HG03558 (cell line): Measurements from ENCODE around the gene NRDE2.

ENCODE experiments used
- ATAC-seq: cut with Tn5 transposase; IDR thresholded peaks from one replicate; pipeline ENCODE4 v1.9.1; 2021; ENCODE audit warnings: moderate number of reproducible peaks; ENCODE audit not compliant: unreplicated experiment; ENCODE audit errors: extremely low read depth

NRDE2 gene

GRCh38 chr14:90297876-90298629, 33.7 kb downstream of the NRDE2 start:
- ATAC-seq: no peak

DNA sequence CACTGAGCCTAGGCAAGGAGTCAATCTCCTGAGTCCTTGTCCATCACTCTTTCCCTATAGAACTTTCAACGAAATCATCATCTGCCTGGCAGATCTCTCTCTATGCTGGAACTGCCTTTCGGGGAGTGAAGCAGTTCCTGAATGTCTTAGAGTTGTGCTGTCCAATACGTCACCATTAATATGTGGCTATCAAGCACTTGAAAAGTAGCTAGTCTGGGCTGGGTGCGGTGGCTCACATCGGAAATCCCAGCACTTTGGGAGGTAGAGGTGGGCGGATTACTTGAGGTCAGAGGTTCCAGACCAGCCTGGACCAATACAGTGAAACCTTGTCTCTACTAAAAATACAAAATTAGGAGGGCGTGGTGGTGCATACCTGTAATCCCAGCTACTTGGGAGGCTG, 35.1 kb downstream of the NRDE2 start:
- ATAC-seq: no peak

DNA sequence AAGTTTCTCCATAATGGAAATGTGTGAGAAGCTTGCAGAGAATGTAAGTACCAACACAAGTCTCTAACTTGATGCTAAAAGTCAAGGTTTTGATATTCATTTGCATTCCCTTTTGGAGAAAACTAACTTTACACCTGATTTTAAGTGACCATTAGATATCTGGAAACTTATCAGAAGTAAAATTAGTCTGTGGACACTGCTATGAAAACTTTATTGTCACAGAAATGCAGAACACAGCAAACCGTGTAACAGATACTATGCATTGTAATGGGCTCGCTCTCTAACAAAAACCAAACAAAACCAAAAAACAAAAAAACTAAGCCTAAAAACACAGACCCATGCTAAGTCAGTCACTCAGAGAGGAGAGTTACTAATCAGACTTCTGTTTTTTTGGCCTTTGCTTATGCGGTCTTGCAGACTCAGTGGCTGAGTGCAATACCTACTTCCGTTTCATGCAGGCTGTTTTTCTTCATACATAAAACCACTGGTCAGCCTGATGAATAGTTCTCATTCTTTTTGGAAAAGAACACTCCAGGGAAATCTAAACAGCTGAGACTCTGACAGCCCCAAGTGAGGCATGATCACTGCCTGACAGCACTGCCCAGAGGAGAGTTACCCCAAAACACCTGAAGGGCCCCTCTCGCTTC, 35.7 kb downstream of the NRDE2 start:
- no peak for ATAC-seq

DNA sequence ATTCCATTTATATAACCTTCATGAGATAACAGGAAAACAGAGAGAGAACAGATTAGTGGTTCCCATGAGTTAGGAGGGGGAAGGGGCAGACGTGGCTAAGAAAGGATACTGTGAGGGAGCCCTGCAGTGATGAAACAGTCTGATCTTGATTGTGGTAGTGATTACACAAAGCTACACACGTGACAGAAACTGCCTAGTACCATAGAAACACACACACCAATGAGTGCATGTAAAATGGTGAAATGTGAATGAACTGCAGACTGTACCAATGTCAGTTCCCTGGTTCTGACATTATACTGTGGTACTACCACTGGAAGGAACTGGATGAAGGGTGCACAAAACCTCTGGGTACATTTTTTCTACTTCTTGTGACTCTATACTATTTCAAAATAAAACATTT, 36.9 kb downstream of the NRDE2 start:
- ATAC-seq: no peak

- no peak for ATAC-seq
These were observed 37.7 kb downstream of the NRDE2 start for GRCh38 chr14:90293766-90294730.

GRCh38 chr14:90291699-90292098, 40.0 kb downstream of the NRDE2 start:
- ATAC-seq: no peak

- no peak for ATAC-seq
These were observed 41.3 kb downstream of the NRDE2 start for GRCh38 chr14:90290337-90291011.

GRCh38 chr14:90288651-90289355, 42.9 kb downstream of the NRDE2 start:
- ATAC-seq: peak; percentile 77

GRCh38 chr14:90287791-90288190, 44.0 kb downstream of the NRDE2 start:
- no peak for ATAC-seq

DNA sequence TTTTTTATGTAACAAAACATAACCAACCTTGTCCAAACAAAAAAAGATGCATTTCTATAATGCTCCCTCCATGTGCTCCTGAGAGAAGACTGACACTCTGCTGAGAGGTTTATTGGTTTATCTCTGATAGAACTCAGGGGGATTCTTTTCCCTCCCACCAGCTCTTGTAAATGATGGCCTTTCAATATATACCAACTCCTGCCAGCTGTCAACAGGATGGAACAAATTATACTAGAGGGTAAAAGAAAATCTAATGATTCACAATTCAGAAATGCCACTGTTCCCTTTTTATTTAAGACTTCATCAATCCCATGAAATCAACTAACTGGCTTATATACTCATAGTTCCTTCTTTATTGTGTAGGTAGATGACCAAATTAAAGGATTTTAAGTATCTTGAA, 50.0 kb downstream of the NRDE2 start:
- no peak for ATAC-seq

DNA sequence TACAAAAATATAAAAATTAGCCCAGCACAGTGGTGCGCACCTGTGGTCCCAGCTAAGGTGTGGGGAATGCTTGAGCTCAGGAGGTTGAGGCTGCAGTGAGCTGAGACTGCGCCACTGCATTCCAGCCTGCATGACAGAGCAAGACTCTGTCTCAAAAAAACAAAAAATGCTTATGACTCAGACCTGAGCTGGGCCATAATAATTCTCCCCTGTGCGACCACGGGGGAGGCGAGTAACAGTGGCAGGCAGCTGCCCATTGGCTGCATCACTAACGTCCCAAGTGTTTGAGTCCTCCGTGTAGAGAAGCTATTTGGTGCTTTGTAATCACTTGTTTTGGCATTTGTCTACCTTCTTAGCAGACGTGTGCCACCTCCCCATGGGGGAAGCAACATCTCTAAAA, 50.5 kb downstream of the NRDE2 start:
- no peak for ATAC-seq

GRCh38 chr14:90280096-90280495, 51.6 kb downstream of the NRDE2 start:
- ATAC-seq: no peak

GRCh38 chr14:90278199-90279175, 53.3 kb downstream of the NRDE2 start:
- ATAC-seq: no peak

GRCh38 chr14:90277581-90278198, 54.1 kb downstream of the NRDE2 start:
- no peak for ATAC-seq

DNA sequence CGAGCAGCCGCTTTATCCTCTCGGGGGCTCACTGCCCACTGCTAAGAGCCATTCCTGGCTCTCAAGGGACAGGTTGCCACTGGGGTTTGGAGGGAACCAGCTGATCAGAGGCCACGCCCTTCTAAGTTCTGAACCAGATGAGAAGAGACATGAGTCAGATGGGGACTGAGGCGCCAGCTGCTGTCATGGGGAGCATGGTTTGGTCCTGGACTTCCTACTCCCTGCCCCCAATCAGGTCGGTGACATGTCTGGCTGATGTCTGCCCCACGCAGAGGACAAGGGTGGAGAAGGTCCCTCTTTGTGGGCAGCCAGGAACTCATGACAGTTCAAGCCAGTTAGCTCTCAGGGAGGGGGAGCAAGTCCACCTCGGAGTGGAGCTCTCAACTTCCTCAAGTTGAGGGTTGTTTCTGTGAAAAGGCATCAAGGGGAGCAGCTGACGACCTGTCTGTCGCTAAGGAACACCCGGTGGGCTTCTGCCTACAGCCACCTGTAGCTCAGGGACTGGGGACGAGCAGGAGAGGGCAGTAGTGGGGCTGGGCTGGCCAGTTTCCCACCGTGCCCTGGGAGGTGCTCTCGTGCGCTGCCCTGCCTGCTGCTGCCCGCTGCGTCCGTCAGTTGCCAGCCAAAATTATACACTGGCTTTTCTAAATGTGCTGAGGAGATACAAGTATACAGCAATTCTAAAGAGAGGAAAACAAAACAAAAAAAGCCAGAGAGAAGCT, 54.9 kb downstream of the NRDE2 start:
- no peak for ATAC-seq

GRCh38 chr14:90275820-90276219, 55.9 kb downstream of the NRDE2 start:
- no peak for ATAC-seq

DNA sequence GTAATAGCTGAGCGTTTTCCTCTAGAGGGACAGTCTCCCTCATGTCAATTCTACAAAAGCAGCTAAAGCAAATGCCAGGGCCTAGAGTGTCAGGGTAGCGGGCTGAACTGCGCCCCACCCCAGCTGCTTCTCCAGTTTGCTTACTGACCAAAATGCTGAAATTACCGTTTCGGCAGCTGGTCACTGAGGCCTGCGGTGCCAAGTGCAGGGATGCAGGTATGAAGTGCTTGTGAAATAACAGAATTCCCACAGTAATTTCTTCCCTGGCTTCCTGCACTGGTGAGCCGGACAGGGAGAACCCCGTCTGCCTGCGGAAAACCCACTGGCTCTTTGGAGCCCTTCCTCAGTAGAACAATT, 56.3 kb downstream of the NRDE2 start:
- no peak for ATAC-seq
